Natural killer cell (primary cell): ENCODE measurements around the gene PIP5K1B. TPM values are rescaled to one million over a fixed set of nuclear protein-coding genes. Genes with fewer than 3 reads are reported as not detected.

Experiments used
- ATAC-seq, 3 donors: fragments of 150-1000 bp in 2 of 3; fragments of 200-7000 bp in 1 of 3; cut with Tn5 transposase; 1 replicate in 1 of 3; 2 replicates in 2 of 3; pipeline ENCODE4 v1.10.0; 2021; ENCODE audit warnings: mild to moderate bottlenecking in 2 of 3, moderate library complexity in 2 of 3
- DNase-seq, 2 donors: peaks; one replicate each; pipeline versions ENCODE4 v3.0.0 to v3.0.0-alpha.2; 2013 to 2021; ENCODE audit warnings: mixed read lengths in 1 of 2
- H3K27ac ChIP-seq: one replicate; pipeline ENCODE4 v1.5.1; 2013; ENCODE audit warnings: mild to moderate bottlenecking, low read length
- H3K27me3 ChIP-seq: one replicate; pipeline ENCODE4 v1.6.1; 2013; ENCODE audit warnings: low read length; ENCODE audit not compliant: control insufficient read depth, insufficient read depth
- H3K36me3 ChIP-seq: one replicate; pipeline ENCODE4 v1.6.1; 2013; ENCODE audit warnings: low read length; ENCODE audit not compliant: control insufficient read depth, insufficient read depth
- H3K4me1 ChIP-seq: one replicate; pipeline ENCODE4 v1.6.1; 2013; ENCODE audit warnings: low read length; ENCODE audit not compliant: control insufficient read depth, insufficient read depth
- H3K4me3 ChIP-seq: one replicate; pipeline ENCODE4 v1.5.1; 2013; ENCODE audit warnings: low read length
- H3K9me3 ChIP-seq: one replicate; pipeline ENCODE4 v1.6.1; 2013; ENCODE audit warnings: low read length; ENCODE audit not compliant: control insufficient read depth, insufficient read depth
- H3K27ac Mint-ChIP-seq, 2 donors: one replicate each; pipeline ENCODE4 v1.8.0; 2022; ENCODE audit warnings: mild to moderate bottlenecking in 2 of 2, mixed read lengths in 2 of 2, moderate library complexity in 1 of 2
- H3K27me3 Mint-ChIP-seq, 2 donors: one replicate each; pipeline ENCODE4 v1.8.0; 2022; ENCODE audit warnings: low read depth in 2 of 2, mixed read lengths in 2 of 2
- H3K36me3 Mint-ChIP-seq: one replicate; pipeline ENCODE4 v1.8.0; 2022; ENCODE audit warnings: mixed read lengths
- H3K4me1 Mint-ChIP-seq, 2 donors: one replicate each; pipeline ENCODE4 v1.8.0; 2022; ENCODE audit warnings: mixed read lengths in 2 of 2
- H3K4me3 Mint-ChIP-seq: one replicate; pipeline ENCODE4 v1.8.0; 2022; ENCODE audit warnings: mild to moderate bottlenecking, moderate library complexity, mixed read lengths
- H3K9me3 Mint-ChIP-seq, 2 donors: one replicate each; pipeline ENCODE4 v1.8.0; 2022; ENCODE audit warnings: mixed read lengths in 2 of 2
- CTCF ChIP-seq: fragments of 200-600 bp; IDR thresholded peaks from one replicate; pipeline ENCODE4 v1.8.0; 2022; ENCODE audit warnings: antibody characterized with exemption
- WGBS: methylation state at CpG from one replicate; pipeline ENCODE4 v1.1.7; 2013; ENCODE audit warnings: missing lambda C conversion rate; ENCODE audit not compliant: insufficient coverage; 5-methylcytosine and 5-hydroxymethylcytosine counted together
- intact Hi-C: fragments of 100-400 bp; cut with micrococcal nuclease; formaldehyde crosslinking; loops from one replicate; pipeline ENCODE4 v1.14.2; 2022
- total RNA-seq, 4 donors: library from RNA; stranded (reverse); fragments of 120-200 nt in 1 of 4; gene quantifications; one replicate each; pipeline versions ENCODE4 v1.2.3 to v1.2.4, GENCODE V29; 2013 to 2022

PIP5K1B gene
- total RNA-seq, 3 donors from 2014 or later (not counting 1 experiment from before 2014, with no cell fraction given): 0.73 to 3.4 (median 1.3) TPM

DNA sequence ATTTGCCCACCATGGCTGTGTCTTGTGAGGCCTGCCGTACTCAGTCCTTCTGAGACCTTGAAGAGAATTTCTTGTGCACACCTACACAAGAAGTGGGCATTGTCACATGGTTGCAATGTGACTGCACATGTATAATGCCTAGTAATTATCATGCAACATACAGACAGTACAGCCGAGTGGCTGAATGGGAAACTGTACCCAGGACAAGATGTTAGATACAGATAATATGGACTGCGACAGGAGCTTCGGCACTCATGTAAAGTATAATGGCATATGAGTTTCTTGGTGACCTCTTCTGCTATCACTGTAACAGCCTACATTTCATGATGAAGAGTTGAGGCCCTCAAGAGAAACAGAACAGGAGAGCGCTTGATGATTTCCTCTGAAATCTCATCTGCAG, 313.7 kb downstream of the PIP5K1B start:
- Histone ChIP-seq H3K27ac (no peak overlapping the region), H3K36me3 (no peaks in the 10 kb centered on the region), H3K4me1 (peaks cover 17% of the 10 kb centered on the region), H3K27me3 (no peaks in the 10 kb centered on the region), H3K4me3 (no peak overlapping the region), H3K9me3 (no peaks in the 10 kb centered on the region)
- Mint-ChIP-seq H3K27ac (peak overlapping the region; percentile 54 to 78), H3K4me3 (peak overlapping the region; percentile 59), H3K9me3 (no peaks in the 10 kb centered on the region), H3K36me3 (no peaks in the 10 kb centered on the region), H3K27me3 (peaks cover 0 to 6% of the 10 kb centered on the region in 2 donors), H3K4me1 (peaks cover 35 to 39% of the 10 kb centered on the region in 2 donors)
- no peak for TF ChIP-seq CTCF
- ATAC-seq (no peak), DNase-seq (no peak)
- intact Hi-C loops: no loop called here
- 77% methylated on average over 5 of the region's 5 CpGs for WGBS

GRCh38 chr9:69019808-69020207, 314.8 kb downstream of the PIP5K1B start:
- Mint-ChIP-seq H3K36me3 (no peaks in the 10 kb centered on the region), H3K27ac (peak overlapping the region; percentile 78 to 79), H3K9me3 (no peaks in the 10 kb centered on the region), H3K4me1 (peaks cover 35 to 37% of the 10 kb centered on the region in 2 donors), H3K4me3 (peak overlapping the region; percentile 80), H3K27me3 (peaks cover 0 to 1% of the 10 kb centered on the region in 2 donors)
- no peaks in the 10 kb centered on the region for H3K27me3 ChIP-seq
- intact Hi-C loops: no loop called here
- H3K9me3 ChIP-seq: no peaks in the 10 kb centered on the region
- peak in 1 of 2 donors; percentile 70 for DNase-seq
- 15% methylated on average over 2 of the region's 3 CpGs for WGBS
- peak overlapping the region; percentile 9 for H3K27ac ChIP-seq
- H3K4me3 ChIP-seq: no peak overlapping the region
- peaks cover 17% of the 10 kb centered on the region for H3K4me1 ChIP-seq
- peak; percentile 91 to 99 (median 98) for ATAC-seq
- H3K36me3 ChIP-seq: no peaks in the 10 kb centered on the region
- TF ChIP-seq CTCF: no peak

DNA sequence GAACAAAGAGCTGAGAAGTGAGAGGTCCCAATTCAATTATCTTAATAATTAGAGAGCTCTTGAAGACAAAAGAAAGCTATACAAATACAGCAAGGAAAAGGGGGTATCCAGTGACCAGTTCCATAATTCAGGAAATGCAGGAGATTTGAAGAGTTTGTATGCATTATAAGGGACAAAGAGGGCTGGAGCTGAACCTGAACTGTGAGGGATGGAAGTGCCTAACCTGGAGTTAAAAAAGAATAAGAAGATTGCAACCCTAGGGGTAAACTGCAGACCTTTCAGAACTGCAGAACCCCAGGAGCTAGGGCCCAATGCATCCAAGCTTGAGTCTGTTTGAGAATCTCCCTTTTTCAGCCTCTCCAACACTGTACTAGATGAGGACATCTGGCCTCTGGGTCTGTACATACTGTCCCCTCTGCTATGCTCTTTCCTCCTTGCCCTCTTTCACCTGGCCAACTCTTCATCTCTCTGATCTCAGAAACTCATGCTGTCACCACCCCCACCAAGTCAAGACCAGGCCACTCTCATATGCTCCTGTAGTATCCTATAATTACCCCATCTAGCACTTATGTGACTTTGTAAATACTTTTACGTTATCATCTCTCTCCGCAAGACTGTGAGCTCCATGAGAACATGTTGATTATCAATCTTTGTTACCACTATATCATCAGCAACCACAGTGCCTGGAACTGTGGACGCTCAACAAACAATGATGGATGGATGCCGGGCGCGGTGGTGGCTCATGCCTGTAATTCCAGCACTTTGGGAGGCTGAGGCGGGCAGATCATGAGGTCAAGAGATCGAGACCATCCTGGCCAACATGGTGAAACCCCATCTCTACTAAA, 315.5 kb downstream of the PIP5K1B start:
- Mint-ChIP-seq H3K27me3 (no peaks in the 10 kb centered on the region), H3K9me3 (no peaks in the 10 kb centered on the region), H3K27ac (peak overlapping the region; percentile 78 to 79), H3K4me3 (peak overlapping the region; percentile 80), H3K36me3 (no peaks in the 10 kb centered on the region), H3K4me1 (peaks cover 35 to 37% of the 10 kb centered on the region in 2 donors)
- no peaks in the 10 kb centered on the region for H3K27me3 ChIP-seq
- intact Hi-C loops: no loop called here
- no peak for TF ChIP-seq CTCF
- H3K4me1 ChIP-seq: peaks cover 17% of the 10 kb centered on the region
- H3K27ac ChIP-seq: no peak overlapping the region
- no peaks in the 10 kb centered on the region for H3K36me3 ChIP-seq
- H3K4me3 ChIP-seq: no peak overlapping the region
- no peak for DNase-seq
- H3K9me3 ChIP-seq: no peaks in the 10 kb centered on the region
- 98% methylated on average over 8 of the region's 8 CpGs for WGBS
- no peak for ATAC-seq
